ENCODE results near the gene RSRC1.

The RSRC1 gene

GRCh38 chr3:158158969-158159368, 49.1 kb downstream of the RSRC1 start:
- TF ChIP-seq CTCF (conservative IDR thresholded peaks at IDR 0.05; ENCODE audit: low read depth): no peak
- no peak overlapping the region for H3K27ac ChIP-seq
- POLR2A ChIA-PET (ENCODE audit: low non-redundant PET): no interaction called here
- CTCF ChIA-PET: no interaction called here
- no peak for DNase-seq (ENCODE audit: low spot score)

GRCh38 chr3:158159714-158160113, 49.8 kb downstream of the RSRC1 start:
- POLR2A ChIA-PET (ENCODE audit: low non-redundant PET): no interaction called here
- TF ChIP-seq CTCF (conservative IDR thresholded peaks at IDR 0.05; ENCODE audit: low read depth): no peak
- CTCF ChIA-PET: no interaction called here

GRCh38 chr3:158160958-158161357, 51.1 kb downstream of the RSRC1 start:
- no peak for TF ChIP-seq CTCF (conservative IDR thresholded peaks at IDR 0.05; ENCODE audit: low read depth)
- ChIA-PET CTCF (no interaction called here), POLR2A (ENCODE audit: low non-redundant PET) (no interaction called here)
- DNase-seq (ENCODE audit: low spot score): peak; percentile 53
- H3K27ac ChIP-seq: no peak overlapping the region

More at GRCh38 chr3:158159714-158160113, 49.8 kb downstream of the RSRC1 start:
- H3K27ac ChIP-seq: no peak overlapping the region
- no peak for DNase-seq (ENCODE audit: low spot score)

- no peak for TF ChIP-seq CTCF (conservative IDR thresholded peaks at IDR 0.05; ENCODE audit: low read depth)
- no peak for DNase-seq (ENCODE audit: low spot score)
- POLR2A ChIA-PET (ENCODE audit: low non-redundant PET): no interaction called here
- CTCF ChIA-PET: no interaction called here
- no peak overlapping the region for H3K27ac ChIP-seq
Measured at GRCh38 chr3:158165141-158165655, 55.3 kb downstream of the RSRC1 start.

GRCh38 chr3:158165730-158166129, 55.8 kb downstream of the RSRC1 start:
- no peak for DNase-seq (ENCODE audit: low spot score)
- ChIA-PET CTCF (no interaction called here), POLR2A (ENCODE audit: low non-redundant PET) (no interaction called here)
- H3K27ac ChIP-seq: no peak overlapping the region
- TF ChIP-seq CTCF (conservative IDR thresholded peaks at IDR 0.05; ENCODE audit: low read depth): no peak

GRCh38 chr3:158166223-158166622, 56.3 kb downstream of the RSRC1 start:
- no peak overlapping the region for H3K27ac ChIP-seq
- POLR2A ChIA-PET (ENCODE audit: low non-redundant PET): no interaction called here
- no peak for DNase-seq (ENCODE audit: low spot score)
- CTCF ChIA-PET: no interaction called here
- no peak for TF ChIP-seq CTCF (conservative IDR thresholded peaks at IDR 0.05; ENCODE audit: low read depth)

All from RWPE1 (cell line).